ENCODE data around the gene PSKH1.
"Not testable (repeated sequence)": the region's sequence is repeated elsewhere in the genome, so short reads cannot be mapped to it uniquely, and the experiment has no call there.

Gene PSKH1

DNA sequence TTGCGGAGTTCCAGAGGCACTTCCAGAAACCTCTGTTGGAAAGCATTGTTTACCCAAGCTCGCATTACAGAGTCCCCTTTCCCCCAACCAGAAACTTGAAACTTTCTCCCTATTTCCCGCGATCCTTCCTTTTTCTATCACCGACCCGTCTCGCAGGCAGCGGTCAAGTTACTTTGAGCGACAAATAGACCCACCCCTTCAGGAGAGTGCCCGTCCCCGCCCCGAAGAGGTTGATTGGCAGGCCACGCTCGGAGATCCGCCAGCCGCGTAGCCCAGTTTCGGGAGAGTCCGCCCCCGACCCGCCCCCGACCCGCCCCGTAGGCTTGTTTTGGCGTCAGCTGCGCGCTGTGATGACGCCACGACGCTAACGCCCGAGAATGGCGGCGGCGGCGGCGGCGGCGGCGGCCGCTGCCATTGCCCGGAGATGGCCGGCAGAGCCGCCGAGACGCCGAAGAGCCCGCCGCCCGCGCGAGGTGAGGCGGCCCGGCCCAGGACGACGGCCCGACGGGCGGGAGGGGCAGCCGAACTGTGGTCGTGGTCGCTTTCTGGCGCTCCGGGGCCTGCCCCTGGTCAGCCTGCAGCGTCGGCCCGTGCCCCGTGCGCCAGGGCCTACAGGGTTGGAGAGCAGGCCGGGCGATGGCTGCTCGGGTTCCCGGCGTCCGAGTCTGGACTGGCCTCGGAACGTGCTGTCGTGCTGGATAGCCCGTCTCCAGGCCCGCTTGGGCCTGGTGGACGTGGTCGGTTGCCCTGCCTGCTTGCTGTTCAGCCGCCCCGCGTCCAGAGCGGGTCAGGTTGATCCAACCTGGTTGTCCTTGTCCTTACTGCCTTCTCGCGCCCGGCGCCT is at the start of gene PSKH1:
PSKH1 (plus strand) TSS at position 356 of the 844 bp plus-strand sequence. CDS start 15,496 bp downstream, outside the sequence.
- DNase-seq (ENCODE audit: low read depth in 2 of 2), result peak; percentile 86 to 88

DNA sequence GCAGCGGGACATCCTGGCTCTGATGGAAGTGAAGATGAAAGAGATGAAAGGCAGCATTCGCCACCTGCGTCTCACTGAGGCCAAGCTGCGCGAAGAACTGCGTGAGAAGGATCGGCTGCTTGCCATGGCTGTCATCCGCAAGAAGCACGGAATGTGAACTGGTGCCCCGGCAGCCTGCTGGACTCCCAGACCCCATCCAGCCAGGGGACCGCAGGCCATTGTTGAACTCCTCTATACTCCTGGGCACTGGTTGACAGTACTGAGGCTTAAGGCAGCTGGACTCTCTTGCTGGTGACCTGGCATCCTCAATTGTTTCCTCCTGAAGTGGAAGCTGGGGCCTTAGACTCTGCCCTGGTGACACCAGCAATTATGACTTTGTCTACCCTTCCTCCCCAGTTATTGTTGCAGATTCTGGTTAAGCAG is 49.7 kb upstream of the PSKH1 start:
- DNase-seq (ENCODE audit: low read depth in 2 of 2), result no peak

DNA sequence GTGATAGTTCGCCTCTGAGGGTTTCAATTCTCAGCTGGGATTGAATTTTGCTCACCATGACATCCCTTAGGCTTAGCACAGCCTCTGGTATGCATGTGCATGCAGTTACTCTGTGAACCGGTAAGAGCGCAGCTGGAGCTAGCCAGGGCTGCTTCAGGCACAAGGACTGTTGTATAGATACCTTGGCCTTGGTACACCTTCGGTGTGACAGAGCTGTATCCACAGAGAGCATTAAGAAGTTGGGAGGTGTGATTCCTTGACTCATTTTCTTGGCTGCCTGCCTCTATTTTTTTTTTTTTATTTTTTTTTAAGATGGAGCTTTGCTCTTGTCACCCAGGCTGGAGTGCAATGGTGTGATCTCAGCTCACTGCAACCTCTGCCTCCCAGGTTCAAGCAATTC is 48.6 kb upstream of the PSKH1 start:
- no peak for DNase-seq (ENCODE audit: low read depth in 2 of 2)

DNA sequence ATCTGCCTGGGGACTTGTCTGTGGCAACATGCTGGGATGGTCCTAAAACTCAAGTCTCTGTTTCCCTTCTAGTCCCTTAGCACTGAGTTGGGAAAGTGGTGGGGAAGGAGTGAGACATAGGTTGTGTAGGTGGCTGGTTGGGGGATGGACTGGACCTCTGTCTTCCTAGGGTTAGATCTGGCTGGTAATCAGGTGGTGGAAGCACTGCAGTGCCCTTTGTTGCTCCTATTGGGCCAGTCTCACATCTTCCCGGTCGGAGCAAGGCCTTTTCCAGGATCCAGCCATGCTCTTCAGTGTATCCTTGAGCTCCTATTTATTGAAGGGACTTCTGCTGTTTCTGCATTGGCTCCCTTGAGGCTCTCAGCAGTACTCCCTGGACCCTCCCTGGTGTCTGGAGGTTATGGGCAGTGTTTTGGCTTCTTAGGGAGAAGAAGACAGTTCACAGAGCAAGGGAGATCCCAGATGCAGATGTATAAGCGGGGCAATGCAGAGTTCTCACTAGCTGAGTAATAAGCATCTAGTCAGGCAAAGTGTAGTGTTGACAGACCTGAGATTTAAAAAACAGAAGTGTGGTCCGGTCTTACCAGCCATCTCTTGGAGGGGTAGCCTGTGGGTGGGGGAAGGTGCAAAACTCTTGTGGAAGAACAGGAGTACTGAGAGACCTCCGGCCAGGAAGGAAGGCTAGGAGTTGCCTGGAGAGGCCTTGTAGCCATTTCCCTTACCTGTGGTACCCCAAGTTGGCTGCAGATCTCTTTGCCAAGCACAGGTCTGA is 47.6 kb upstream of the PSKH1 start:
- DNase-seq (ENCODE audit: low read depth in 2 of 2), result no peak

DNA sequence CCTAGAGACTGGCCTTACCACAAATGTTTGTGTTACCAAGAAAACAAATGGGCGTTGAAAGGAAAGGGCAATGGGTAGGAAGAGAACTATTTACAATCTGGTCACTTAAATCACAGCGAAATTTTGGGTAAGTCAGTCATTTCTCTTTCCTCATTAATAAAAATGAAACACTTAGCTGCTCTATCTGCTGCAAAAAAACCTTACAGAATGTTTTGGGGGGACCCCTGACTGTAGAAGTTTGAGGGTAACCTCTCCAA is 47.1 kb upstream of the PSKH1 start:
- no peak for DNase-seq (ENCODE audit: low read depth in 2 of 2)

DNA sequence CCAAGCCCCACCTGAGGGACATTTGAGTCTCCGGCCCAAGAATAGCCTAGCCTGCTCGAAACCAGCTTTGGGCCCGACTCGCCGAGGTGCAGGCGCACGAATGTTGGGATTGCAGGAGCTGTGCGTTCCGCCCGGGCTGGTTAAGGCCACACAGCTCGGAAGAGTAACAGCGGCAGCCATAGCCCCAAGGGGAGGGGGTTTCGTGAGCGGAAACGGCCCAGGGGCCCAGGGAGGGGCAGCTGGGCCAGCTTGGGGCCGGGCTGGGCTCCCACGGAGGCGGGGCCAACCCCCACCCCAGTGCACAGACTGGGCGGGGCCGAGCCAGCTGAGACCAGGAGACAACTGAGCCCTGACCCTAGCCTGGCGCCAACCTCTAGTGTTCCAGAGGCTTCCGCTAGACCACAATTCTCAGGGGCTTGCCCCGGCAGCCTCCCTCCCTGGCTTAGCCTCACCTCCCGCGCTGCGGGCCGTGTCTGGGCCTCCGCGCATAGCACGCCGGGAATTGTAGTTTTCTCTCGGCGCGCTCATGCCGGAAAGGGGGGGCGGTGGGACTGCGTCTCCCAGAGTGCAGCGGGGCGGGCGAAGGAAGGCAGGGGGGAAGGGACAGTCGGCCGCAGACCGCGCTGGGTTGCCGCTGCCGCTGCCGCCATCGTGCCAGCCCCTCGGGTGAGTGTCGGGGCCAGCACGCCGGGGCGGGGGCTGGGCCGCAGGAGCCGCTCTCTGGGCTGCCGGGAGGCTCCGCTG is 46.6 kb upstream of the PSKH1 start, which contains the start of gene NUTF2:
NUTF2 (plus strand) TSS at position 614 of the 744 bp plus-strand sequence. CDS start 18,198 bp downstream, outside the sequence.
- peak; percentile 90 to 91 for DNase-seq (ENCODE audit: low read depth in 2 of 2)

DNA sequence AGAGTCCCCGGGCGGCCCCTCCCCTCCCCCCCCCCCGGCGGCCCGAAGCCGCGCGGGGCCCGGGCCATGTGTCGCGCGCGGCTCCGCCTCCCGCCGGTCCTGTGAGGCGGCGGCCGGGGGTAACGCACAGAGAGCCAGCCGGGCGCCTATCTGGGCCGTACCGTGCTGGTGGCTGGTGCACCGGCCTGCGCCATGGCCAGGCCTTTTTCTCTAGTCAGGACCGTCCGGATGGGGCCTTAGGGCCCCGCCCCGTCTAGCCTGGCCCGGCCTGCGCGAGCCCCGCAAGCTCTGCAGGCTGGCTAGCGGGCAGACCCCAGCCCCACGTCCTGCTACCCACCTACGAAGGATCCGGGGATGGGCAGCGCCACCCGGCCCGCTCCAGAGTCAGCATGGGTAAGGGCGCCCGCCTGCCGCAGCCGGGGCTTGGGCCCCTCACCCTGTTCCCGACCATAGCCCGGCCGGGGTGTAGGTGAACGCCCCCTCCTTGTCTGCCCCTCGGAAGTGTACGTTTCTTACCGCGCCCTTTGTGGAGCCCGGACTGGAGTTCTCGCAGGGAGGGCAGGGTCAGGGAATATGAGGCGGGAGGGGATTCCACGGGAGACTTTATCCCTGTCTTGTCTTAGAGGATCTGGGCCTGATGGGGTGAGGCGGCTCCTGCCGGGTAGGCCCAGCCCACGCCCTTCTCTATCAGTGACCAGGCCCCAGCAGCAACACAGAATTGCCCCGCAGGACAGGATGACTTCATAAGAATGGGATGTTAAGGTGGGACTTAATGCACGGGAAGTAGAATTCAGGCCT is 45.8 kb upstream of the PSKH1 start, which contains the start of gene CENPT:
CENPT (minus strand) TSS at position 630 of the 798 bp plus-strand sequence. CDS start 13,834 bp downstream, outside the sequence.
- DNase-seq (ENCODE audit: low read depth in 2 of 2), result peak in 1 of 2 donors; percentile 10

DNA sequence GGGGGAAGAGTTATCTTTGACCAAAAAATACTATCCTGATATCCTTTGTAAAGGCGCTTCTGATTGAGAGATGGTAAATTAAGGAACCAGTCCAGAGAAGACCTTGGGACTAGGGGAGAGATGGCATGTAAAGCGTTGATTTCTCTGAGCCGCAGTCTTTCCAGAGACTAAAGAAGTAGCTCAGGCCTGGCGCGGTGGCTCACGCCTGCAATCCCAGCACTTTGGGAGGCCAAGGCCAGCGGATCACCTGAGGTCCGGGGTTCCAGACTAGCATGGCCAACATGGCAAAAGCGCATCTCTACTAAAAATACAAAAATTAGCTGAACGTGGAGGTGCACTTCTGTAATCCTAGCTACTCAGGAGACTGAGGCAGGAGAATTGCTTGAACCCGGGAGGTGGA is 44.9 kb upstream of the PSKH1 start:
- no peak for DNase-seq (ENCODE audit: low read depth in 2 of 2)

DNA sequence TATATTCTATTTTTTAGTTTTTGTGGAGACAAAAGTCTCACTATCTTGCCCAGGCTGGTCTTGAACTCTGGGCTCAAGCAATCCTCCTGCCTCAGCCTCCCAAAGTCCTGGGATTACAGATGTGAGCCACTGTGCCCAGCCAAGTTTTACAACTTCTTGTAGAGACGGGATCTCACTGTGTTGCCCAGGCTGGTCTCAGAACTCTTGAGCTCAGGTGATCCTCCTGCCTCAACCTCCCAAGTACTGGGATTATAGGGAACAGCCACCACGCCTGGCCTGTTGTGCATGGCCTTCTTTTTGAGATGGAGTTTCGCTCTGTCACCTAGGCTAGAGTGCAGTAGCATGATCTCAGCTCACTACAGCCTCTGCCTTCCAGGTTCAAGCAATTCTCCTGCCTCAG is 39.4 kb upstream of the PSKH1 start:
- no peak for DNase-seq (ENCODE audit: low read depth in 2 of 2)

DNA sequence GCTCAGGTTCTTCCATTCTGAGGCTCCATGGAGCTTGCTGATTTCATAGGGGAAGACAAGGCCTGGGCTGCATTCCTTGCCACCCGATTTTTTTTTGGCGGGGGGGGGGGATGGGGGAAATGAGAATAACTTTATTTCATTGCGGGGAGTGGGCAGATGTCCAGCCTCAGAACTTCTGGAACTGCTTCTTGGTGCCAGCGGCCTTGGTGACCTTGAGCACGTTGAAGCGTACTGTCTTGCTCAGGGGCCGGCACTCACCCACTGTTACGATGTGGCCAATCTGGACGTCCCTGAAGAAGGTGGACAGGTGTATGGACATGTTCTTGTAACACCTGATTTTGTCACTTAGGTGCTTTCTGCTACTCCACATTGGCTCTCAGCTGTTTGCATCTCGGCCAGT is 37.3 kb upstream of the PSKH1 start:
- no peak for DNase-seq (ENCODE audit: low read depth in 2 of 2)

DNA sequence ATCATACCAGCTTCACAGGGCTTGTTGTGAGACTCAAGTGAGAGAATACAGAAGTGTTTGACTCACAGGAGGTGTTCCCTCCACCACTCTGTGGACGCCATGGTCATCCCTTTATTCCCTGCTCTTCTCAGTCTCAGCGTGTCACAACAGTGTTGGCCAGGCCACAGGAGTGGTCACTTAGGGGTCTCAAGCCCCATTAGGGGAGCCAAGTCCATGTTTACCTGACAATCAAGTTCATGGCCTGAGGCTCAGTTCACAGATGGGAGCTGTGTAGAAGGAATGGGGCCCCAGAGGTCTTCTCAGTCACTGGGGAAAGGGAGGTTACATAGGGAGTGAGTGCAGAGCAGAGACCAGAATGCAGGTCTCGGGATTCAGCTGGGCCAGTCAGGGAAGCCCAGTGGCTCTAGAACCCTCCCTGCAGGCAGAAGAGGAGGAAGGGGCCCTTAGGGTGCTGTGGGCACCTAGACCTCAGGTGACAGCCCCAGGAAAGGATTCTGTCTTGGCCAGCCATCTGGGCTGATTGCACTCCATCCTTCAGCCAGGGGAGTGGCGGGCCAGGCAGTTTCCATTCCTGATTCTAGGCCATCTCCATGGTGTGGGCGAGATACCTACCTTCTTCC is 36.0 kb upstream of the PSKH1 start:
- no peak for DNase-seq (ENCODE audit: low read depth in 2 of 2)

DNA sequence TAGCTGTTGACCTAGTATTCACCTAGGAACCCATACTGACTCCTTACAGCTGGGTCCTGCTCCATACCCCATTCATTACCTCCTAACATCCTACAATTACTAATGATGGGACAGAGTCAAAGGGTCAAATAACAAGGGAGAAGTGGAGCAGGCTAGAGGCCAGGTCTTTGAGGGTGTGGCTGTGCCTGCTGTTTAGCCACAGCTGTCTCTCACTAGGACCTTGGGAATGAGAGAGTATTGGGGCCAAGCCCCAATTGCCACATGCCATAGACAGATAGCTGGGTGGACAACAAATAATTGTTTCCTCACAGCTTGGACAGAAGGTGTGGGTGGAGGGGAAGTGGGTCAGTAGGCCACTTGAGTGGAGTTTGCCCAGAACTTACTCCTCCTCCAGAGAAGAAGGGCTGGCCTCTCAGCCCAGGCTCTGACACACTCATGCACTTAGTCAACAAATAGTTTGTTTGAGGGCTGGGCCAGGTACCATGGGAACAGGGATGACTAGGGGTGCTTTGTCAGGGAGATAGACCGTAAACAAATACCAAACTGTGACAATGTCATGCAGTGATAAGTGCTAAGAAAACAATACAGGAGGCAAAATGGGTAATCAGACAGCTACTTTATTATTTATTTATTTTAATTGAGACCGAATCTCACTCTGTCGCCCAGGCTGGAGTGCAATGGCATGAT is 35.4 kb upstream of the PSKH1 start:
- no peak for DNase-seq (ENCODE audit: low read depth in 2 of 2)

DNA sequence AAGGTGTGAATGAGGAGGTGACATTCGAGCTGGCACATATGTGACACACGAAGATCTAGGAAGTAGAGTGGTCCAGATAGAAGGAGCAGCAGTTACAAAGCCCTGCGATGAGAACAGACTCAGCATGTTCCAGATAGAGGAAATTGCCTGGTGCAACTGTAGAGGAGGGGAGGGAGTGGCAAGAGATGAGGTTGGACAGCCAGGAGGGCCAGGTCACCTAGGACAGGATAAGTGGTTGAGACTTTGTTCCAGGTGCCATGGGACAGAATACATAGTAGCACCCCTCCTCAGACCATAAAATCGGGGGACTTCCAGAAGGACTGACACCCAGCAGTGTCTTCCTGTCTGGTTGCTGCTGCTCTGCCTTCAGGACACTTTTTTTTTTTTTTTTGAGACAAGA is 34.6 kb upstream of the PSKH1 start:
- DNase-seq (ENCODE audit: low read depth in 2 of 2), result no peak

DNA sequence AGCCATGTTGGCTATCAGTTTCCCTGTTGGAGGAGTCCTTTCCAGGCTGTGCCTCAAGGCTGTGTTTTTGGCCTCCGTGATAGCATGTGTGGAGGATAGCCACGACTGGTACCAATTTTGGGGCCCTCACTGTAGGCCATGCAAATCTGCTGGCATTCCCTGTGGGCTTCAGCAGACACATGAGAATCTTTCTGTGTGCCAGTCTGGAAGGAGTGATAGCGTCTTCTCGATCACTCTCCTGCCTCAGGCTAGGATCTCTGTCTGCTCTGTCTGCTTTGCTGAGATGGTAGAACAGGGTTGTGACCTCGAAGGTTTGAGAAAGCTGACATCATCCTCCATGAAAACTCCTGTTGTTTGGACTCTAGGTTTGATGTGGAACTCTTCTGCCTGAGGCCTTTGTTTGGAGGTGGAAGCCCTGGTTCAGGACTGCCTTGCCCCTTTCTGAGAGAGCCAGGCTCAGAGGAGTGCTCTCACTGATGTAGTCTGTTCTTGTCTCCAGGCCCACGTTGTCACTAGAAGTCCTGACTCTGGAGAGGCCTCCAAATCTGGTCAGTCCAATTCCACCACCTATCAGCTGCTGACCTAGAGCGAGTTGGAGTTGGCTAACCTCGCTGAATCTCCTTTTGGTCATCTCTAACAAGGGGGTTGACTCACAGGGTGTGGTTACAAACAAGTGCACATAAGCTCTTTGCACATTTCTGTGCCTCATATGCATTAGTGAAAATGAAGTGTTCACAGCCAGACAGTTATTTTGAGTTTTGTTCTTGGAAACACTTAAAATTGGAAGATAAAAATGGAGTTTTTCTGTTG is 32.3 kb upstream of the PSKH1 start:
- DNase-seq (ENCODE audit: low read depth in 2 of 2), result no peak

DNA sequence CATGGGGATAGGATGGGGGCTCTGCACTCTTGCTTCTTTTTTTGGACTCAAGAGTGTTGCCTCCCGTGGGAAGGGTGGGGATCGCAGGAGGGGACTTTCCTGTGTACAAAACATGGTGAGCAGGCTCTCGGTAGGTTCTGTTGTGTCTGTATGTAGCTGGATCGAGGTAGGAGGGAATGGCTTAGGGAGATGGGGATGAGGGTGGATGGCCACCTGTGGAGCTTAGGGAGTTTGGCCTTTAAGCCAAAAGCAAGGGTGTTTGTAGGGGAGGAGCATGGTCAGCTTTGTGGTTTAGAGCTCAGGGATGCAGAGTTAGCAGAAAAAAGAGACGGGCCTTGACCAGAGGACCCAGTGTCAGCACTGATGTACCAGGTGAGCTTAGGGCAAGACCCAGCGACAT is 31.2 kb upstream of the PSKH1 start:
- no peak for DNase-seq (ENCODE audit: low read depth in 2 of 2)

DNA sequence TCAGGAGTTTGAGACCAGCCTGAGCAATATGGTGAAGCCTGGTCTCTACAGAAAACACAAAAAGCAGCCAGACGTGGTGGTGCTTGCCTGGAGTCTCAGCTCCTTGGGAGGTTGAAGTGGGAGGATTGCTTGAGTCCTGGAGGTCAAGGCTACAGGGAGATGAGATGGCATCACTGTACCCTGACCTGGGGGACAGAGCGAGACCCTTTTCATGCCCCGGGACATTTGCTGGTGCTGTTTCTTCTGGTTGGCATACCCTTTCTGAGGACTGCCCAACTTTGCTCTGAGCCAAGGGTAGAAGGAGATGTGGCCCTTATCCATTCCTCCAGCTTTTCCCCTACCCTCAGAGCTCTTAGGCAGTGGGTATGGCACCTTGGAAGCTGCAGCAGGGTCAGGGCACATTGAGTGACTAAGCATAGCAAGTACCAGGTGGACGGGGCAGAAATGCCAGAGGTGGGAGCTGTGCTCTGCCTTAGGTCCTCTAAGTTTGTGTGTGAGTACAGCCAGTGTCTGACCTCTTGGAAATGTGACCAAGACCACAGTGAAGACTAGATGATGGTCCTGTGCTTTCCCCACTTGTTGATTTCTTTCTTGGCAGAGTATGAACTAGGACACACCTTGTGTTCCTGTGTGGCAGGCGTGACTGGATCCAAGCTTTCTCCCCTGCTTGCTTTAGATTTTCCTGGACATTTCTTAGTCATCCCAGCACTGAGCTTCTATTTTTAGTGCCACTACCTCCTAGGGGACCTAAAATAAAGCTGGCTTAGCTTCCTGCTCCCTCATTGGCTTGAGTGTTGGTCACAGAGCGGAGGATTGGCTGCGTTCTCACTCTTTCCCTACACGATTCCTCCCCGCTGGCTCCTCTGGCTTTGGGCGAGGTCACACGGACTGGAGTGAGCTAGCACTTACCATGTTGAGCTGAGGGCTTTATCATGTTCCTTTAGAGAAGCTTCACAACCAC is 30.2 kb upstream of the PSKH1 start:
- no peak for DNase-seq (ENCODE audit: low read depth in 2 of 2)

DNA sequence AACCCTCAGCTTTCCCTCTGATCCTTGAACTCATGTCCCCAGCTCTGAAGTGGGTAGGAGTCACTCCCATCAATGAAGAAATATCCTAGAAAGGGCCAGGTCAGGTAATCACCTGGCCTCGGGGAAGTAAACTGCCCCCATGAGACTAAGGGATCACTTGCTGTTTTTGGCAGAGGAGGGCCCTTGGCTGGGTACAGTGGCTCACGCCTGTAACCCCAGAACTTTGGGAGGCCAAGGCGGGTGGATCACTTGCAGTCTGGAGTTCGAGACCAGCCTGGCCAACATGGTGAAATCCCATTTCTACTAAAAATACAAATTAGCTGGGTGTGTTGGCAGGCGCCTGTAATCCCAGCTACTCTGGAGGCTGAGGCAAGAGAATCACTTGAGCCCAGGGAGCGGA is 29.0 kb upstream of the PSKH1 start:
- DNase-seq (ENCODE audit: low read depth in 2 of 2), result not testable (repeated sequence)

DNA sequence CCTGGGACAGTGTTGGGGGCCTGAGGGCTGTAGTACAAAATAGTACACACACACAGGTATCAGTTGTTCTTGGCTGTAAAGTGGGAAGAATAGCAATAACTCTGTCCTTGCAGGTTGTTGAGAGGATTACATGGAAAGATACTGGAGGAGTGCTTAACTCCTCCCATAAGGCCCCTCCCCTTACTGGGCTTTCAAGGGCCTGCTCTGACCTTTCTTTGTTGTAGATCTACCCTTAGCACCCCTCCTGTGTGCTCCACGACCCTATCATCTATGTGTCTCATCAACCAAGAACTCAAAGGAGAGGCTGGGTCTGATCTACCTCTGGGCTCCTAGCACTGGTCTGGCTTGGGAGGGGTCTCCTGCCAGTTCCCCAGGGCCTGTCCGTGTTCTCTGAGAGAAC is 28.5 kb upstream of the PSKH1 start:
- DNase-seq (ENCODE audit: low read depth in 2 of 2), result no peak

All from activated CD8-positive, alpha-beta memory T cell treated with anti-CD3 and anti-CD28 coated beads for 4 hours (primary cell).